Panc1 (cell line): ENCODE results near the gene TNFRSF17.
"Not testable (repeated sequence)": the region's sequence is repeated elsewhere in the genome, so short reads cannot be mapped to it uniquely, and the experiment has no call there.

Experiments used
- SIN3A ChIP-seq: IDR thresholded peaks from 2 replicates; pipeline ENCODE4 v1.6.1; 2012; ENCODE audit warnings: low read depth, mild to moderate bottlenecking, low read length, moderate library complexity, borderline replicate concordance; ENCODE audit not compliant: insufficient read depth
- TF ChIP-seq, protein P1 (sequence below): fragments of 450-650 bp; IDR thresholded peaks from 2 replicates; pipeline ENCODE4 v1.5.1; 2017; ENCODE audit warnings: mild to moderate bottlenecking

DNA sequence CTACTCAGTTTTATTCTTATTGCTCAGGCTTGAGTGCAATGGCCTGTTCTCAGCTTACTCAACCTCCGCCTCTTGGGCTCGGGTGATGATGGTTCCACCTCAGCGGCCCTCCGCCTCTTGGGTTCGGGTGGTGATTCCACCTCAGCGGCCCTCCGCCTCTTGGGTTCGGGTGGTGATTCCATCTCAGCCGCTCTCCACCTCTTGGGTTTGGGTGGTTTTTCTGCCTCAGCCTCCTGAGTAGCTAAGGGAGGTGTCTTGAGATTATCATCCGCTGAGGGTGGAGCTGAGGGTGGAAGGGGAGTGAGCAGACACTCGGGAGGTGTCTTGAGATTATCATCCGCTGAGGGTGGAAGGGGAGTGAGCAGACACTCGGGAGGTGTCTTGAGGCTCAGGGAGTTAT, 37.7 kb upstream of the TNFRSF17 start:
- TF ChIP-seq, protein P1, sequence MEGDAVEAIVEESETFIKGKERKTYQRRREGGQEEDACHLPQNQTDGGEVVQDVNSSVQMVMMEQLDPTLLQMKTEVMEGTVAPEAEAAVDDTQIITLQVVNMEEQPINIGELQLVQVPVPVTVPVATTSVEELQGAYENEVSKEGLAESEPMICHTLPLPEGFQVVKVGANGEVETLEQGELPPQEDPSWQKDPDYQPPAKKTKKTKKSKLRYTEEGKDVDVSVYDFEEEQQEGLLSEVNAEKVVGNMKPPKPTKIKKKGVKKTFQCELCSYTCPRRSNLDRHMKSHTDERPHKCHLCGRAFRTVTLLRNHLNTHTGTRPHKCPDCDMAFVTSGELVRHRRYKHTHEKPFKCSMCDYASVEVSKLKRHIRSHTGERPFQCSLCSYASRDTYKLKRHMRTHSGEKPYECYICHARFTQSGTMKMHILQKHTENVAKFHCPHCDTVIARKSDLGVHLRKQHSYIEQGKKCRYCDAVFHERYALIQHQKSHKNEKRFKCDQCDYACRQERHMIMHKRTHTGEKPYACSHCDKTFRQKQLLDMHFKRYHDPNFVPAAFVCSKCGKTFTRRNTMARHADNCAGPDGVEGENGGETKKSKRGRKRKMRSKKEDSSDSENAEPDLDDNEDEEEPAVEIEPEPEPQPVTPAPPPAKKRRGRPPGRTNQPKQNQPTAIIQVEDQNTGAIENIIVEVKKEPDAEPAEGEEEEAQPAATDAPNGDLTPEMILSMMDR: not testable (repeated sequence)
- not testable (repeated sequence) for TF ChIP-seq SIN3A
